Middle frontal gyrus (tissue), 1 donor: ENCODE data around the gene ZMYND10.

Experiments used
- DNase-seq: peaks from one replicate; pipeline ENCODE4 v3.0.0-alpha.2; 2015; ENCODE audit warnings: low spot score; ENCODE audit errors: extremely low spot score

ZMYND10 gene

GRCh38 chr3:50304601-50305000 is 40.9 kb downstream of the ZMYND10 start:
- no peak for DNase-seq

DNA sequence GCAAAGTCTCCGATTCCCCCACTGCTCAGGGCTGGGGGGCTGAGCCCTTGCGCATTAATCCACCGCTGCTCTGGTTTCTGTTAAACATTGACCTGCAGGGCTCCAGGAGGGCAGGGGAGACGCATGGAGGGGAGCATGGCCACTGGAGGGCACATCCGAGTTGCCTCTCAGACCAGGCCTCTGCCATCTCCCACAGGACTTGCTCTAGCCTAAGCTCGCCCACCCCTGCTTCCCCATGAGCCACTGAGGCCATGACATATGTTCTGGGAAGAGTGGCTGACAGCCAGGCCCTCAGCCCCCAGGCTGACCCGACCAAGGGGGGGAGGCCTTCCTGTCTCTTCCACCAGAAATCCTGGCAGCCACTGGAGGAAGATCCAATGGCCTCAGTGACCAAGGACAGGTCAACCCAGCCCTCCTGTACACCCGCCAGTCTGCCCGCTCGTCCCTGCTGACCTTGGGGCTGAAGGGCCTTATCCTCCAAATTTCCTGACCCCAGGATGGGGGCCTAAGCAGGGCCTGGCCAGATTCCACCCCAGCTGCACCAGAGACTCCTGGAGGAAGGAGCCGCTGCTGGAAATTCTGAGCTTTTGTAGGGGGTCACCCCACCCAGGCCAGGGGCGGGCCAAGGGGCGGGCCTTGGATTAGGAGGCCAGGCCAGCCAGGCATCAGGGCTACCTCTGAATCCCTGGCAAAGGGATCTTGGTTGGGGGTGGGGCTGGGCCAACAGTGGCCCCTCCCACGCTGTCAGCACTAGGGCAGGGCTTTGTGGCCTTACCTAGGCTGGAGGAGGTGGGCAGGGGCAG is 42.3 kb downstream of the ZMYND10 start, which contains the start of gene HYAL1:
Gene HYAL1, minus strand, starts transcription at position 562 of the 803 bp plus-strand sequence. CDS start 618 bp downstream, outside the sequence.
- DNase-seq = no peak

- DNase-seq = no peak
Observed at GRCh38 chr3:50302095-50303012, 43.2 kb downstream of the ZMYND10 start.

DNA sequence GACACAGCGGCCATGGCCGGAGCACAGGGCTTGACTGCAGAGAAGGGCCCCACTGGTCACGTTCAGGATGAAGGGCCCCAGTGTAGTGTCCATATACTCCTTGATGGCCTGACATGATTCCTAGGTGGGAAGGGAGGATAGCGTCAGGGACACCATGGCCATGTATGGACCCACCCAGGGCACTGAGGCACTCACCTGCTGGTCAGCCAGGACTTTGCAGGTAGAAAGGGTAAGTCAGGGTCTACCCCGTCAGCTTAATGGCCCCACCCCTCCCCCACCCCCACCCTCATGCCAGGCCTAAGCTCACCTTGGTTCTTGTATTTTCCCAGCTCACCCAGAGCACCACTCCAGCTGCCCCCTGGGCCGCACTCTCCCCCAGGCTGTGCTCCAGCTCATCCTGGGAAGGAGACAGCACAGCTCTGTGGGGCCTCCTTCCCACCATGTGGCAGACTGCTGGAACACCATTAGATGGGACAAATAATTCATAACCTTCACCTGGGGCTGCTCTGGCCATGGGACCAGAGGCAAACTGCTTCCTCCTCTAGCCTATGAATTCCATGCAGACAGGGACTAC is 44.8 kb downstream of the ZMYND10 start:
- no peak for DNase-seq

- DNase-seq = peak; percentile 39
Observed at GRCh38 chr3:50299929-50300680, 45.4 kb downstream of the ZMYND10 start.

- no peak for DNase-seq
Observed at GRCh38 chr3:50299638-50299928, 45.9 kb downstream of the ZMYND10 start.

DNA sequence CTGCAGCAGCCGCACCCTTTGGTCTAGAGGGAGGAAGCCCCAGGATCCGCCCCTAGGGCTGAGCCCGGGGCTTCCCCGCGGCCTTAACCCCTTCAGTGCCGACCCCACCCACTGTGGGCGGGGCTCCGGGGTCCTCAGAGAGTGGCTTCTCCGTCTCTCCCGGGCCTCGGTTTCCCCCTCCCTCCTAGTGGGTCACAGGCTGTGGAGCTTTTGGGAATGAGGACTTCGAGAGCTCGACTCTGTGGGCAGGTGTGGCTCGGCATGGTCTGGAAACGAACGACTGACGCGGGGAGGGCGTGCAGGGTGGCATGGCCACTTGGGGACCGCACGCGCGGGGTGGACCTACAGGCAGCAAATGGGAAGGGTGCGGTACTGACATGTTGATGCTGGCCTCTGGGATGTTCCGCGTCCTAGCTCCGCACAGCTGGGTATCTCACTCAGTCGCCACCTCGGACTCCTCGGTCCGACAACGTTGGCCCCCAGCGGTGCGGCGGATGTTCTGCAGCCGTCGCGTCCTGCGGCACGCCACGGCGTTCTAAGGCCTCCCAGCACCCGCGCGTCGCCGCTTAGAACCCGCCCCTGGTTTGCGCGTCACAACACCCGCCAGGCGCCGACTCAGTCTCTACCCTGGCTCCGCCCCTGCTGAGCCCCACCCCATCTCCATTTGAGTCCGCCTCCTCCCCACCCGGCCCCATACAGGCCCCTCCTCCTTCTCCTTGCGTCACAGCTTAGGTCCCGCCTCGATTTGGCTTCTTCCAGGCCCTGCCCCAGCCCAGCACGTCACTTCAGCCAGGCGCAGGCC is 46.5 kb downstream of the ZMYND10 start, which contains the start of the genes HYAL3 and NAA80:
Gene HYAL3, minus strand, starts transcription at position 570 of the 802 bp plus-strand sequence. CDS start 3,803 bp downstream, outside the sequence.
Gene NAA80, minus strand, starts transcription at position 570 of the 802 bp plus-strand sequence. CDS start 1,942 bp downstream, outside the sequence.
- DNase-seq = peak; percentile 99

- no peak for DNase-seq
Observed at GRCh38 chr3:50297896-50298725, 47.4 kb downstream of the ZMYND10 start.

DNA sequence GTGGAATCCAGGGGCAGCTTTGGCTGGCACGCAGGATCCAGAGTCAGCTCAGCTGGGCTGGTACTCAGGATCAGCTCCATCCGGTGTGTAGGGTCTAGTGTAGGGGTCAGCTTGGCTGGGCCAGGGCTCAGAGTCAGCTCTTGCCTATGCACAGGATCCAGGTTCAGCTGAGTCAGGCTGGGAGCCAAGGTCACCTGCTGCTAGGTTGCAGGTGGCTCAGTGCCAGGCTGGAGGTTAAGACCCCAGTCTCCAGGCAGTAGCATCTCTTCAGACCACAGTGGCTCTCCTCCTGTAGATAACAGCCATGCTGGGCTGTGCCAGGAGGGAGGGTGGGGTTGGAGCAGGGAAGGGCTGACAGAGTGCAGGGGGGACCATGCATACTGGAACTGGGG is 48.2 kb downstream of the ZMYND10 start:
- DNase-seq = no peak

DNA sequence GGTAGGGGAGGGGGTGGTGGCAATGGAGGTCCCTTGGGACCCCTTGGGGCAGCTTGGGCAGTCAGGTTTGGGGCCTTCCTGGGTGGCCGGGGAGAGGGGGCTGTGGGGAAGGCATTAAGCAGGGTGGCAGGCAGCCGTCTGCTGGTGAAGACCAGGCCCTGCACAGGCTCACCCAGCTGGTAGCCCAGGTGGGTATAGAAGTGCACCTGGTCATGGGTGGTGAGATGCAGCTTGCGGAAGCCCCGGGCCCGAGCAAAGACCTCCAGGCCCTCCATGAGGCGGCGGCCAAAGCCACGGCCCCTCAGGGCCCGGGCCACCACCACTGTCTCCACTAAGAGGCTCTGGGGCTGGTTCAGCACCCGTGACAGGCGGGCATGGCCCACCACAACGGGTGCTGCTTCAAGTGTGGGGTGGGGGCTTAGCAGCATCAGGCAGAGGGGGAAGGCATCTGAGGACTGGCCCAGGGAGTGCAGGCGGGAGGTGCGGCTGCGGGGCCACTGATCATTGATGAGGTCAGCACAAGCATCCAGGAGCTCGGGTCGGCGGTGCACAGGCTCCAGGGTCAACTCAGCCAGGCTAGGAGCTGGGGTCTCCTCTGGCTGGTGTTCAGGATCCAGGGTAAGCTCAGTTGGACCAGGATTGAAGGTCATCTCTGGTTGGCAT is 48.7 kb downstream of the ZMYND10 start:
- no peak for DNase-seq

- no peak for DNase-seq
Observed at GRCh38 chr3:50295553-50296431, 49.7 kb downstream of the ZMYND10 start.

GRCh38 chr3:50294492-50295403 is 50.8 kb downstream of the ZMYND10 start:
- no peak for DNase-seq

DNA sequence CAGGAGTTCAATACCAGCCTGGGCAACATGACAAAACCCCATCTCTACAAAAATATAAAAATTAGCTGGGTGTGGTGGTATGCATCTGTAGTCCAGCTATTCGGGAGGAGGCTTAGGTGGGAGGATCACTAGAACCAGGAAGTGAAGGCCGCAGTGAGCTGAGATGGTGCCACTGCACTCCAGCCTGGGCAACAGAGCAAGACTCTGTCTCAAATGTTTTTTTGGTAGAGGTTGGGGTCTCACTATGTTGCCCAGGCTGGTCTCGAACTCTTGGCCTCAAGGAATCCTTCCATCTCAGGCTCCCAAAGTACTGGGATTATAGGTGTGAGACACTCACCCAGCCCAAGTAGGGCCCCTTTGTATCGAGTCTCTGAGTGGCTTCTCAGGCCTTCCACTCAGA is 51.4 kb downstream of the ZMYND10 start:
- no peak for DNase-seq

- DNase-seq = no peak
Observed at GRCh38 chr3:50293079-50293801, 52.3 kb downstream of the ZMYND10 start.

GRCh38 chr3:50292159-50293078 is 53.1 kb downstream of the ZMYND10 start, which contains the start of gene IFRD2:
Gene IFRD2, minus strand, starts transcription at chr3:50292429. Its CDS starts 155 bp downstream, at chr3:50292274.
- peak; percentile 97 for DNase-seq
